H4 (cell line): Measurements from ENCODE around the gene KIAA0930. TPM values are rescaled to one million over a fixed set of nuclear protein-coding genes. Genes with fewer than 3 reads are reported as not detected.
A peak's percentile ranks its signal among the peaks of the same experiment; 100 is the strongest.
"Not testable (repeated sequence)": the region's sequence is repeated elsewhere in the genome, so short reads cannot be mapped to it uniquely, and the experiment has no call there.

Experiments
- DNase-seq: peaks from one replicate; pipeline ENCODE4 v3.0.0-alpha.2; 2015; ENCODE audit warnings: low spot score
- total RNA-seq: library from RNA; depleted of rRNA; stranded (reverse); fragments of >200 nt; shearing (Covaris generic); gene quantifications from 2 replicates; pipeline ENCODE4 v1.2.3, GENCODE V29; 2014

KIAA0930 gene
- total RNA-seq, 1 experiment from 2014 or later, result 76.7 TPM

GRCh38 chr22:45262931-45263462 lies 22.3 kb upstream of the KIAA0930 start:
- DNase-seq, result no peak

GRCh38 chr22:45262195-45262930 lies 21.7 kb upstream of the KIAA0930 start:
- DNase-seq, result no peak

- DNase-seq, result no peak
Measured at GRCh38 chr22:45261407-45262088, 20.9 kb upstream of the KIAA0930 start.

- not testable (repeated sequence) for DNase-seq
Measured at GRCh38 chr22:45260395-45260759, 19.7 kb upstream of the KIAA0930 start.

- DNase-seq, result no peak
Measured at GRCh38 chr22:45259754-45260394, 19.2 kb upstream of the KIAA0930 start.

- DNase-seq, result not testable (repeated sequence)
Measured at GRCh38 chr22:45257941-45258340, 17.2 kb upstream of the KIAA0930 start.

GRCh38 chr22:45254789-45255278 lies 14.1 kb upstream of the KIAA0930 start:
- DNase-seq, result no peak

- DNase-seq, result no peak
Measured at GRCh38 chr22:45254388-45254787, 13.7 kb upstream of the KIAA0930 start.

- DNase-seq, result no peak
Measured at GRCh38 chr22:45253039-45253641, 12.4 kb upstream of the KIAA0930 start.

- DNase-seq, result no peak
Measured at GRCh38 chr22:45251825-45252224, 11.1 kb upstream of the KIAA0930 start.

GRCh38 chr22:45248832-45249561 lies 8.3 kb upstream of the KIAA0930 start:
- no peak for DNase-seq

- DNase-seq, result peak; percentile 91
Measured at GRCh38 chr22:45246060-45246985, 5.6 kb upstream of the KIAA0930 start.

- no peak for DNase-seq
Measured at GRCh38 chr22:45244916-45245315, 4.2 kb upstream of the KIAA0930 start.

- no peak for DNase-seq
Measured at GRCh38 chr22:45242778-45243191, 2.1 kb upstream of the KIAA0930 start.

- DNase-seq, result no peak
Measured at GRCh38 chr22:45240104-45240809, 437 bp downstream of the KIAA0930 start.

- no peak for DNase-seq
Measured at GRCh38 chr22:45239681-45240051, 1.0 kb downstream of the KIAA0930 start.

GRCh38 chr22:45238957-45239680 lies 1.6 kb downstream of the KIAA0930 start:
- no peak for DNase-seq

GRCh38 chr22:45238076-45238956 lies 2.4 kb downstream of the KIAA0930 start:
- DNase-seq, result no peak
